ENCODE measurements around the gene GRAMD1C.

Gene GRAMD1C

DNA sequence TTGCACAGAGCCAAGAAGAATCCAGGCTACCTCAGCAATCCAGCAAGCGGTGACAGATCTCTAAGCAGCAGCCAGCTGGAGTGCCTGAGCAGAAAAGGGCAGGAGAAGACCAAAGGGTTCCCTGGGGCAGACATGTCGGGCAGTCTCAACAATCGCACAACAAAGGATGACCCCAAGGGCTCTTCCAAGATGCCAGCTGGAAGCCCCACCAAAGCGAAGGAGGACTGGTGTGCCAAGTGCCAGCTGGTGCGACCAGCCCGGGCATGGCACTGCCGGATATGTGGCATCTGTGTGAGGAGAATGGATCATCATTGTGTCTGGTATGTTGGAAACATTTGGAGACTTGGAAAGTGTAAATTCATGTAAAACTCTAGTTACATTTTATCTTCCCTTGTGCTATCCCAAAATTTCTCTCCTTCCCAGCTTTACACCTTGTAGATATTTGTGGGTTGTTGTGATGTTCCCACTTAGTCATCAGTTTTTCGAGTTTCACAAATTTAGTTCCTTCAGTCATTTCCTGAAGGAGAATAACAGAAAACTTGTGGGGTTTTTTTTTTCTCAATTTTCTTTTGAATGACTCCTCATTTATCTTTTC, 115.6 kb downstream of the GRAMD1C start:
- ATAC-seq, result no peak
- Mint-ChIP-seq H3K27ac (no peak overlapping the region), H3K36me3 (peaks cover 52% of the 10 kb centered on the region), H3K9me3 (no peaks in the 10 kb centered on the region), H3K27me3 (no peaks in the 10 kb centered on the region), H3K4me3 (no peak overlapping the region), H3K4me1 (peaks cover 20% of the 10 kb centered on the region)

DNA sequence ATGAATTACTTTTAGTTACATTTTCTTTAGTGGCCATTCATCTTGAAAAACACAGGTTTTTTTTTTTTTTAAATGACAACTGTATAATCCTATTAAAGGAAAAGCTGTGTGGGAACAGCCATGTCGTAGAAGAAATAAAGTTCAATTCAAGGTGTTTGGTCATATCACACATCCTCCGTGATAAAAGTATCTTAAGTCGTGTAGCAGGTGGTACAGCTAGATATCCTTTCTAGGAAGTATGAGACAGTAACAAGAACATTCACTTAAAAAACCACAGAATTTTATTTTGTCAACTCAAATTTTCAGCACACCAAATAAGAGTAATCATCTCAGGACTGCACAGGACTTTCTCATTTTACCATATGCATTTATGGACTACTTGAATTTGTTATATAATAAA, 125.3 kb downstream of the GRAMD1C start:
- Mint-ChIP-seq H3K27ac (no peak overlapping the region), H3K9me3 (no peaks in the 10 kb centered on the region), H3K4me1 (no peaks in the 10 kb centered on the region), H3K4me3 (no peak overlapping the region), H3K36me3 (peaks cover 43% of the 10 kb centered on the region), H3K27me3 (no peaks in the 10 kb centered on the region)
- no peak for ATAC-seq

DNA sequence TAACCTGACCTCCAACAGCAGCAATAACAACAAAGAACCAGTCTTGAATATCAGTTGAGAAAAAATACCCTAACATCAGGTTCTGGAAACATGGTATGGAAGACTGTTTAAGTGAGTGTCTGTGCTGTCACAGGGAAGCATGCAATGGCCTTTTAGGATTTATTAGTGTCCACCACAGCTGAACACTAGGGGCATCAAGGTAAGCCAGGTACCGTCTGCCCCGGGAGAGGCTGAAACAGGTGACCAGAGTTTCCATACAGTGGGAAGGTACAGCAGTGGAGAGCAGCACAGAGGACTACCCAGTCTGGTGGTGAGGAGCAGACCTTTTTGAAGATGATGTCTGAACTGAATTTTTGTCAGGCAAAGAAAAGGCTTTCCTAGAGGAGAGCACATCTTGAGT, 127.6 kb downstream of the GRAMD1C start:
- H3K4me3 Mint-ChIP-seq, result no peak overlapping the region
- ATAC-seq, result no peak
- H3K9me3 Mint-ChIP-seq, result no peaks in the 10 kb centered on the region
- no peaks in the 10 kb centered on the region for H3K4me1 Mint-ChIP-seq
- H3K36me3 Mint-ChIP-seq, result peaks cover 27% of the 10 kb centered on the region
- H3K27me3 Mint-ChIP-seq, result no peaks in the 10 kb centered on the region
- no peak overlapping the region for H3K27ac Mint-ChIP-seq

DNA sequence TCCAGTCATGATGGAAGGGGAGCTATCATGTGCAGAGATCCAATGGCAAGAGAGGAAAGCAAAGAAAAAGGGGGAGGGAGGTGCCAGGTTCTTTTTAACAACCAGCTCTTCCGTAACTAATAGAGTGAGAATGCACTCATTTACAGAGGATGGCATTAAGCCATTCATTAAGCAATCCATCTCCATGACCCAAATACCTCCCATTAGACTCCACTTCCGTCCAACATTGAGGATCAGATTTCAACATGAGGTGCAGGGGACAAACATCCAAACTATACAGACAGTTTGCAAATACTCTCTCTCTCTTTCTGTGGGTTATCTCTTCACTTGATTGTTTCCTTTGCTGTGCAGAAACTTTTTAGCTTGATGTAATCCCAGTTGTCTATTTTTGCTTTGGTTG, 130.4 kb downstream of the GRAMD1C start:
- H3K4me1 Mint-ChIP-seq, result peaks cover 9% of the 10 kb centered on the region
- ATAC-seq, result no peak
- H3K27ac Mint-ChIP-seq, result no peak overlapping the region
- no peaks in the 10 kb centered on the region for H3K27me3 Mint-ChIP-seq
- no peak overlapping the region for H3K4me3 Mint-ChIP-seq
- H3K9me3 Mint-ChIP-seq, result peaks cover 20% of the 10 kb centered on the region
- peaks cover 53% of the 10 kb centered on the region for H3K36me3 Mint-ChIP-seq

DNA sequence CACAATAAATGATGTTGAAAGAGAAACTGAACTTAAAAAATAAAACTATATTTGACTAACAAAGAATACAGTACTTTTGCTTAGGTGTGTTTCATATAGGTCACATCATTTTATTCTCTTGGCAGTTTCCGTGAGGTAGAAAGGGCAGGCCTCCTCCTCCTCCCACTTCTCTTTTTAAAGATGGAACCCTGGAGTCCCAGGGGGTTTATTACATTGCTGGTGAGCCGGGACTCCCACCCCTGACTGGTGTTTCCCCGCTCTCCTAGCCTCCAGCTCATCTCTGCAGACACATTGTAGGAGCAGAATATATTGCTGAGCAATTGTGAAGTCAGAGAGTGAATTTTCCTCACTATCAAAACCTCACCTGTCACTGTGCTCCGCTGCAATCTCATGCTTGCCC, 139.2 kb downstream of the GRAMD1C start:
- no peak overlapping the region for H3K27ac Mint-ChIP-seq
- H3K27me3 Mint-ChIP-seq, result no peaks in the 10 kb centered on the region
- peak; percentile 56 for ATAC-seq
- no peak overlapping the region for H3K4me3 Mint-ChIP-seq
- peaks cover 63% of the 10 kb centered on the region for H3K36me3 Mint-ChIP-seq
- peaks cover 37% of the 10 kb centered on the region for H3K4me1 Mint-ChIP-seq
- peaks cover 14% of the 10 kb centered on the region for H3K9me3 Mint-ChIP-seq

DNA sequence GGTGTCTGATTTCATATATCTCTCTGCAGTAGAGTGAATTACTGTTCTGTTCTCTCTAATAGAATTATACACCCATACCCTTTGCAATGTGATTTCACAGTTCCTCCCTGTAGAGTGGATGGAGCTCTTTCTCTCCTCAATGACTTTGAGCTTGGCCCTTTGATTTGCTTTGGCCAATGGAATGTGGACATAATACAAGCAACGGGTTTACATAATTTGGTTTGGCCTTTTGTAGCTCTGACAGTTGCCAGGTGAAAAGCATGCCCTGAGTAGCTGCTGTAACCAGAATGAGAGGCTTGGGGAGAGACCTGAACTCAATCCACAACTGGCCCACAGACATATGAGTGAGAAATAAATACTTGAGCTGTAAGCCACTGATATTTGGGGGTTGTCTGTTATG, 141.3 kb downstream of the GRAMD1C start:
- ATAC-seq, result no peak
- no peak overlapping the region for H3K27ac Mint-ChIP-seq
- H3K36me3 Mint-ChIP-seq, result peaks cover 58% of the 10 kb centered on the region
- peaks cover 56% of the 10 kb centered on the region for H3K4me1 Mint-ChIP-seq
- H3K9me3 Mint-ChIP-seq, result no peaks in the 10 kb centered on the region
- H3K27me3 Mint-ChIP-seq, result no peaks in the 10 kb centered on the region
- H3K4me3 Mint-ChIP-seq, result no peak overlapping the region

DNA sequence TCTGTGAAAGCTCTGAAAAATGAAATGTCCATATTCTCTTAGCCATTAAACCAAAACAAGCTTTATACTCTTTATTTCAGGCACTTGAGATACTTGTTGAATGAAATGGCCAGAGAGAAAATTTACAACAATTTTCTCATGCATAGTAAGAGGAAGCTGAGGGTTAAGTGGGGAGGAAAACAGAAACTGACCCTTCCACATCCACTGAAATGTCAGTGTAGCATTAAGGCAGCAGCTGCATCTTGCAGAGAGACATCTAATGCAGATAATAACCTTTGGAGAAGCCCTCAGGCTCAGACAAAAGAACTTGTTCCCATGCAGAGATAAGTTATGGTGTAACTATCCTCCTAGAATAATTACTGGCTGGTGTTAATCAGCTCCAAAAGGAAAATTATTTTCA, 143.2 kb downstream of the GRAMD1C start:
- Mint-ChIP-seq H3K27ac (peak overlapping the region; percentile 50), H3K36me3 (peaks cover 58% of the 10 kb centered on the region)

DNA sequence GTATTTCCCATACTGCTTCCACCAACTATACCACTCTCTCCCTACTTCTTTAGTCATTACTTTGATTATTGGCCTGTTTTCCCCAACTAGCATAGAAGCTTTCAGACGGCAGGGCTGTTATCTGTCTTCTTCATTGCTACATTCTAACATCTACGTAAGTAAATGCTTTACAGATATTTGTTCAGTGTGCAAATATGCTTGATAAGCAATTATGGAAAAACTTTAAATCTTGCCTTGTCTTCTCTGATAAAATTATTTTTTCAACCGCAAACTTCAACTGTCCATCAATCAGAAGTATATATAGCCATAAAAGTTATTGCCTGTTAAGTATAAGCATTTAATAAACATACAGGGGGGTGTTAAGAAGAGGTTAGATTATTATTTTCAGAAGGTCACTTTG, 145.0 kb downstream of the GRAMD1C start:
- Mint-ChIP-seq H3K4me3 (no peak overlapping the region), H3K27me3 (no peaks in the 10 kb centered on the region), H3K36me3 (peaks cover 50% of the 10 kb centered on the region), H3K9me3 (no peaks in the 10 kb centered on the region), H3K27ac (no peak overlapping the region), H3K4me1 (peaks cover 59% of the 10 kb centered on the region)
- ATAC-seq, result no peak

More for the DNA sequence above, 143.2 kb downstream of the GRAMD1C start:
- Mint-ChIP-seq H3K4me3 (no peak overlapping the region), H3K9me3 (no peaks in the 10 kb centered on the region), H3K27me3 (no peaks in the 10 kb centered on the region), H3K4me1 (peaks cover 71% of the 10 kb centered on the region)
- ATAC-seq, result peak; percentile 49

DNA sequence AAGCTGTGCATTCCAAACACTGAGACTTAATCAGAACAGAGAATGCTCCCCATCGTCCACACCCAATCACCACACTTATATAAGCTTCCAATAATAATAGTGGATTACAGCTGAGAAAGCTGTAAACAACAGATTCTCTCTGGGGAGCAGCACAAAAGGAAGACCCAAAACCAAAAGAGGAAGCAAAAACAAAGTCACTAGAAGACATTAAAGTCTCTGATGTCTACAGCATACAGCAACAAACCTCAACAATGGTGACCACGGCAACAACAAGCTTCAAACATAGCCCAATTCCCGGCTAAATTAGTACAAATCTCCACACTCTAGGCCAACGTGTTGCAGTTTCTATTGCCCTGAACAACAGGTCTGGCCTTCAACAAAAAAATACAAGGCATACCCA, 147.0 kb downstream of the GRAMD1C start:
- ATAC-seq, result peak; percentile 95
- Mint-ChIP-seq H3K4me1 (peaks cover 59% of the 10 kb centered on the region), H3K27ac (peak overlapping the region; percentile 91), H3K4me3 (peak overlapping the region; percentile 62), H3K9me3 (no peaks in the 10 kb centered on the region), H3K27me3 (no peaks in the 10 kb centered on the region), H3K36me3 (peaks cover 51% of the 10 kb centered on the region)
